Caco-2 (cell line): Measurements from ENCODE around the gene RAB6B. TPM values are rescaled to one million over a fixed set of nuclear protein-coding genes. Genes with fewer than 3 reads are reported as not detected.

Source experiments
- BruUV-seq: library from RNA; stranded (reverse); fragments of 400-500 nt; replicated peaks from 2 replicates; lab custom pipeline; 2021; lab: Mats Ljungman, UMichigan
- CTCF ChIA-PET: fragments of 300-600 bp; sonication (Branson Sonifier 250); formaldehyde crosslinking; loops from one replicate; lab custom pipeline; 2022; ENCODE audit warnings: antibody characterized with exemption; lab: Charles Lee
- POLR2A ChIA-PET: fragments of 300-600 bp; sonication (Branson Sonifier 250); formaldehyde crosslinking; loops from one replicate; lab custom pipeline; 2022; ENCODE audit warnings: antibody characterized with exemption; lab: Charles Lee
- DNase-seq, 2 experiments: peaks; one replicate each; pipeline versions ENCODE4 v3.0.0 to v3.0.0-alpha.2; 2020 to 2022
- H3K27me3 ChIP-seq: replicated peaks from 2 replicates; pipeline ENCODE4 v1.6.0; 2011; ENCODE audit warnings: low read length; ENCODE audit not compliant: control insufficient read depth, insufficient read depth
- H3K36me3 ChIP-seq: 2 replicates; pipeline ENCODE4 v1.5.1; 2011; ENCODE audit warnings: low read length; ENCODE audit not compliant: control insufficient read depth, insufficient read depth
- H3K4me1 ChIP-seq: fragments of 250-450 bp; sonication (Bioruptor Pico); 2 replicates; pipeline ENCODE4 v1.5.1; 2020; ENCODE audit warnings: mild to moderate bottlenecking
- H3K4me3 ChIP-seq: 2 replicates; pipeline ENCODE4 v1.5.1; 2011; ENCODE audit warnings: low read depth, mild to moderate bottlenecking, control low read depth, low read length
- H3K9me3 ChIP-seq: fragments of 250-450 bp; sonication (Bioruptor Pico); 2 replicates; pipeline ENCODE4 v1.5.1; 2020; ENCODE audit warnings: mild to moderate bottlenecking, moderate library complexity
- H3K27ac Mint-ChIP-seq: one replicate; pipeline ENCODE4 v1.8.0; 2022; ENCODE audit warnings: mixed read lengths; ENCODE audit not compliant: unreplicated experiment
- H3K27me3 Mint-ChIP-seq: one replicate; pipeline ENCODE4 v1.8.0; 2022; ENCODE audit warnings: mixed read lengths; ENCODE audit not compliant: insufficient read depth, unreplicated experiment
- H3K36me3 Mint-ChIP-seq: one replicate; pipeline ENCODE4 v1.8.0; 2022; ENCODE audit warnings: mild to moderate bottlenecking, mixed read lengths; ENCODE audit not compliant: insufficient read depth, unreplicated experiment
- H3K4me1 Mint-ChIP-seq: one replicate; pipeline ENCODE4 v1.8.0; 2022; ENCODE audit warnings: low read depth, mixed read lengths; ENCODE audit not compliant: unreplicated experiment
- H3K4me3 Mint-ChIP-seq: one replicate; pipeline ENCODE4 v1.8.0; 2022; ENCODE audit warnings: mild to moderate bottlenecking, moderate library complexity, mixed read lengths; ENCODE audit not compliant: unreplicated experiment
- H3K9me3 Mint-ChIP-seq: one replicate; pipeline ENCODE4 v1.8.0; 2022; ENCODE audit warnings: mixed read lengths; ENCODE audit not compliant: unreplicated experiment
- intact Hi-C: fragments of 100-400 bp; cut with micrococcal nuclease; formaldehyde crosslinking; loops from one replicate; pipeline ENCODE4 v1.10.0; 2022; ENCODE audit not compliant: unreplicated experiment
- total RNA-seq: library from RNA; stranded (reverse); gene quantifications from 2 replicates; pipeline ENCODE4 v1.2.3, GENCODE V29; 2022
- TF ChIP-seq, protein P1 (sequence below), 2 experiments: fragments of 200-600 bp in 1 of 2; IDR thresholded peaks; 1 replicate in 1 of 2; 2 replicates in 1 of 2; pipeline versions ENCODE4 v1.5.1 to v1.8.0; 2011 to 2022; ENCODE audit warnings: antibody characterized with exemption in 1 of 2, control low read depth in 1 of 2, inconsistent platforms in 1 of 2, low read depth in 1 of 2, low read length in 1 of 2, mild to moderate bottlenecking in 1 of 2, moderate library complexity in 1 of 2; ENCODE audit not compliant: insufficient read depth in 1 of 2, severe bottlenecking in 1 of 2, unreplicated experiment in 1 of 2

RAB6B gene
- total RNA-seq, 1 experiment from 2014 or later, result 3.2 TPM

- Mint-ChIP-seq H3K27ac (no peak overlapping the region), H3K4me3 (no peak overlapping the region), H3K9me3 (no peaks in the 10 kb centered on the region), H3K4me1 (no peaks in the 10 kb centered on the region), H3K36me3 (no peaks in the 10 kb centered on the region), H3K27me3 (no peaks in the 10 kb centered on the region)
- BruUV-seq, result no TSS peak
- intact Hi-C loops, result no loop called here
- DNase-seq, result no peak
- ChIA-PET POLR2A (no interaction called here), CTCF (no interaction called here)
- TF ChIP-seq, protein P1, sequence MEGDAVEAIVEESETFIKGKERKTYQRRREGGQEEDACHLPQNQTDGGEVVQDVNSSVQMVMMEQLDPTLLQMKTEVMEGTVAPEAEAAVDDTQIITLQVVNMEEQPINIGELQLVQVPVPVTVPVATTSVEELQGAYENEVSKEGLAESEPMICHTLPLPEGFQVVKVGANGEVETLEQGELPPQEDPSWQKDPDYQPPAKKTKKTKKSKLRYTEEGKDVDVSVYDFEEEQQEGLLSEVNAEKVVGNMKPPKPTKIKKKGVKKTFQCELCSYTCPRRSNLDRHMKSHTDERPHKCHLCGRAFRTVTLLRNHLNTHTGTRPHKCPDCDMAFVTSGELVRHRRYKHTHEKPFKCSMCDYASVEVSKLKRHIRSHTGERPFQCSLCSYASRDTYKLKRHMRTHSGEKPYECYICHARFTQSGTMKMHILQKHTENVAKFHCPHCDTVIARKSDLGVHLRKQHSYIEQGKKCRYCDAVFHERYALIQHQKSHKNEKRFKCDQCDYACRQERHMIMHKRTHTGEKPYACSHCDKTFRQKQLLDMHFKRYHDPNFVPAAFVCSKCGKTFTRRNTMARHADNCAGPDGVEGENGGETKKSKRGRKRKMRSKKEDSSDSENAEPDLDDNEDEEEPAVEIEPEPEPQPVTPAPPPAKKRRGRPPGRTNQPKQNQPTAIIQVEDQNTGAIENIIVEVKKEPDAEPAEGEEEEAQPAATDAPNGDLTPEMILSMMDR (IDR thresholded peaks at IDR 0.05; ENCODE audit: insufficient read depth in 1 of 2, low read depth in 1 of 2, low read length in 1 of 2, severe bottlenecking in 1 of 2, unreplicated experiment in 1 of 2), result no peak
- Histone ChIP-seq H3K9me3 (no peaks in the 10 kb centered on the region), H3K36me3 (no peaks in the 10 kb centered on the region), H3K4me1 (no peaks in the 10 kb centered on the region), H3K4me3 (no peak overlapping the region), H3K27me3 (no peaks in the 10 kb centered on the region)
Measured at GRCh38 chr3:133859381-133860234, 36.1 kb downstream of the RAB6B start.

GRCh38 chr3:133857767-133858166, 37.9 kb downstream of the RAB6B start:
- H3K36me3 Mint-ChIP-seq, result no peaks in the 10 kb centered on the region
- Histone ChIP-seq H3K27me3 (no peaks in the 10 kb centered on the region), H3K4me3 (no peak overlapping the region), H3K36me3 (no peaks in the 10 kb centered on the region), H3K9me3 (no peaks in the 10 kb centered on the region), H3K4me1 (no peaks in the 10 kb centered on the region)
- no peak overlapping the region for H3K4me3 Mint-ChIP-seq
- H3K9me3 Mint-ChIP-seq, result no peaks in the 10 kb centered on the region
- no peaks in the 10 kb centered on the region for H3K27me3 Mint-ChIP-seq
- intact Hi-C loops, result no loop called here
- peak in 1 of 2 experiments; percentile 13 for DNase-seq
- ChIA-PET POLR2A (no interaction called here), CTCF (no interaction called here)
- no peaks in the 10 kb centered on the region for H3K4me1 Mint-ChIP-seq
- no TSS peak for BruUV-seq
- TF ChIP-seq, protein P1 (IDR thresholded peaks at IDR 0.05; ENCODE audit: insufficient read depth in 1 of 2, low read depth in 1 of 2, low read length in 1 of 2, severe bottlenecking in 1 of 2, unreplicated experiment in 1 of 2), result no peak
- no peak overlapping the region for H3K27ac Mint-ChIP-seq

DNA sequence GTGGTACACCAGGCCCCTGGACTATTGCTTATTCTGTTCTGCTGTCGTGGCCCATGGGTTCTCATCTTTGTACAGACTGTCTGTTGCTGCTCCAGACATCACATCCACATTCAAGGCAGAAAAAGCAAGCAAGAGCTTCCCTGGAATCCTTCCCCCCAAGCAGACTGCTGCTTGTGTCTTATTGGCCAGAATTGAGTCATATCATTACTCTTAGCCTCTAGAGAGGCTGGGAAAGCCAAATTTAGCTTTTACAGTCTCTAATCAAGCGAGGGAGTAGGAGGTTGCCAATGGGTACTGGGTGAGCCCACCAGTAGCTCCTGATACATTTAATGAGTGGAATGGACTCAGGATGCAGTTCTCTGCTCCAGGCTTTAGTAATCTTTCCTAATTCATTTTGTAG, 39.4 kb downstream of the RAB6B start:
- no peak overlapping the region for H3K4me3 ChIP-seq
- Mint-ChIP-seq H3K4me1 (peaks cover 4% of the 10 kb centered on the region), H3K27ac (no peak overlapping the region), H3K36me3 (no peaks in the 10 kb centered on the region), H3K4me3 (no peak overlapping the region), H3K9me3 (no peaks in the 10 kb centered on the region), H3K27me3 (no peaks in the 10 kb centered on the region)
- intact Hi-C loops, result no loop called here
- no peaks in the 10 kb centered on the region for H3K9me3 ChIP-seq
- TF ChIP-seq, protein P1 (IDR thresholded peaks at IDR 0.05; ENCODE audit: insufficient read depth in 1 of 2, low read depth in 1 of 2, low read length in 1 of 2, severe bottlenecking in 1 of 2, unreplicated experiment in 1 of 2), result no peak
- H3K27me3 ChIP-seq, result no peaks in the 10 kb centered on the region
- BruUV-seq, result no TSS peak
- CTCF ChIA-PET, result no interaction called here
- no peaks in the 10 kb centered on the region for H3K4me1 ChIP-seq
- POLR2A ChIA-PET, result no interaction called here
- DNase-seq, result no peak
- H3K36me3 ChIP-seq, result no peaks in the 10 kb centered on the region
